ENCODE measurements around the gene AKNA. TPM values are rescaled to one million over a fixed set of nuclear protein-coding genes. Genes with fewer than 3 reads are reported as not detected.

Gene AKNA
- total and polyA plus RNA-seq, 2 experiments from 2014 or later: 6.6 to 13.8 TPM

- WGBS (ENCODE audit: low lambda C conversion rate, missing lambda C conversion rate): 93% methylated on average over 4 of the region's 4 CpGs
- Histone ChIP-seq H3K9me3 (ENCODE audit: low read depth) (peaks cover 1% of the 10 kb centered on the region), H3K4me1 (ENCODE audit: insufficient read depth) (no peaks in the 10 kb centered on the region), H3K27ac (no peak overlapping the region), H3K4me2 (no peak overlapping the region), H3K27me3 (no peaks in the 10 kb centered on the region), H2AFZ (no peak overlapping the region), H3K9me2 (replicated peaks; ENCODE audit: insufficient read depth) (no peaks in the 10 kb centered on the region), H3K36me3 (replicated peaks; ENCODE audit: insufficient read depth, low read depth) (peaks cover 2% of the 10 kb centered on the region), H4K20me1 (ENCODE audit: insufficient read depth, poor library complexity, severe bottlenecking) (no peaks in the 10 kb centered on the region), H3K79me2 (no peaks in the 10 kb centered on the region), H3K4me3 (no peak overlapping the region)
- TF ChIP-seq EZH2phosphoT487 (IDR thresholded peaks at IDR 0.05; ENCODE audit: low read depth, severe bottlenecking, unreplicated experiment): no peak
- DNase-seq (ENCODE audit: low spot score): no peak
Observed at GRCh38 chr9:114300153-114300845, 87.5 kb downstream of the AKNA start.

DNA sequence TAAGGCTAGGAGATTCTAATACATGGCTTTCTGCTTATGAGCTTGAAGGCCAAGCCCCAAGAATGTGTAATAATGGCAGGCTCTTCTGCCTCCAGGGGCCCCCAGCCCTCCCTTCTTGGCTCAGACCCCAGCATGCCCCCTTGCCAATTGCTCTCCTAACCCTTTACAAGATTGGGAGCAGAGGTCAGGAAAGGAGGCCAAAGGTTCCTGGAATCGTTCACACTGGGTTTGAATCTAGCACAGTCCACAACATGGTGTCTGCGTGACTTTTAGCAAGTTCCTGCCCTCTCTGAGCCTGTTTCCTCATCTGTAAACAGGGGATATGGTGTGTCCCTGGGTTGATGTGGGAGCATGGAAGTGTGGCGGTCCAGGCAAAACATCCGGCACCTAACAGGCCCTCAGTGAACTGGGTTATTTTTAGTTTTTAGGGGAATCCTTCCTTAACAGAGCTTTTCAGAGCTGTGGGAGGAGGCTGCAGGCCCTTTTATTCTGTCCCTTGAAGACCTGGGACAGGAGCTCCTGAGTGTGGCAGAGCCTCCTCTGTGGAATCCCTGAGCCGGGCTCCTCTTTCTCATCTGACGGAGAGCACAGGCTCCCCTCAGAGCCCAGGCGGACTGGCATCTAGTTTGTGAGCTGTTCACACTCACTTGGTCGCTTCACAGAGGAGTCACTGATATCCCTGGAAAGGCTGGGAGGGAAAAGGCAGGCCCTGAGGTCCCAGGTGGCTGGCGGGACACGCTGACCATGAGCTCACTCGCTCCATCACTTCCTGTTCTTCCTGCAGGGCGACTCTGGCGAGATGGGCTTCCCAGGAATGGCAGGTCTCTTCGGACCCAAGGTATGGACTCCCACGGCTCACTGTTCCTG lies 88.3 kb downstream of the AKNA start:
- Histone ChIP-seq H3K4me2 (no peak overlapping the region), H3K9me3 (ENCODE audit: low read depth) (peaks cover 8% of the 10 kb centered on the region), H3K27ac (no peak overlapping the region), H3K27me3 (no peaks in the 10 kb centered on the region), H3K79me2 (no peaks in the 10 kb centered on the region), H3K9me2 (replicated peaks; ENCODE audit: insufficient read depth) (no peaks in the 10 kb centered on the region), H3K4me3 (no peak overlapping the region), H4K20me1 (ENCODE audit: insufficient read depth, poor library complexity, severe bottlenecking) (no peaks in the 10 kb centered on the region), H3K4me1 (ENCODE audit: insufficient read depth) (no peaks in the 10 kb centered on the region), H3K36me3 (replicated peaks; ENCODE audit: insufficient read depth, low read depth) (peaks cover 10% of the 10 kb centered on the region), H2AFZ (no peak overlapping the region)
- 94% methylated on average over 15 of the region's 15 CpGs for WGBS (ENCODE audit: low lambda C conversion rate, missing lambda C conversion rate)
- TF ChIP-seq EZH2phosphoT487 (IDR thresholded peaks at IDR 0.05; ENCODE audit: low read depth, severe bottlenecking, unreplicated experiment) (no peak), EZH2 (IDR thresholded peaks at IDR 0.05; ENCODE audit: borderline replicate concordance) (no peak)
- TF ChIP-seq, protein P1, sequence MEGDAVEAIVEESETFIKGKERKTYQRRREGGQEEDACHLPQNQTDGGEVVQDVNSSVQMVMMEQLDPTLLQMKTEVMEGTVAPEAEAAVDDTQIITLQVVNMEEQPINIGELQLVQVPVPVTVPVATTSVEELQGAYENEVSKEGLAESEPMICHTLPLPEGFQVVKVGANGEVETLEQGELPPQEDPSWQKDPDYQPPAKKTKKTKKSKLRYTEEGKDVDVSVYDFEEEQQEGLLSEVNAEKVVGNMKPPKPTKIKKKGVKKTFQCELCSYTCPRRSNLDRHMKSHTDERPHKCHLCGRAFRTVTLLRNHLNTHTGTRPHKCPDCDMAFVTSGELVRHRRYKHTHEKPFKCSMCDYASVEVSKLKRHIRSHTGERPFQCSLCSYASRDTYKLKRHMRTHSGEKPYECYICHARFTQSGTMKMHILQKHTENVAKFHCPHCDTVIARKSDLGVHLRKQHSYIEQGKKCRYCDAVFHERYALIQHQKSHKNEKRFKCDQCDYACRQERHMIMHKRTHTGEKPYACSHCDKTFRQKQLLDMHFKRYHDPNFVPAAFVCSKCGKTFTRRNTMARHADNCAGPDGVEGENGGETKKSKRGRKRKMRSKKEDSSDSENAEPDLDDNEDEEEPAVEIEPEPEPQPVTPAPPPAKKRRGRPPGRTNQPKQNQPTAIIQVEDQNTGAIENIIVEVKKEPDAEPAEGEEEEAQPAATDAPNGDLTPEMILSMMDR (IDR thresholded peaks at IDR 0.05; ENCODE audit: poor library complexity): no peak
- no peak for DNase-seq (ENCODE audit: low spot score)

- H3K9me3 ChIP-seq (ENCODE audit: low read depth): peaks cover 8% of the 10 kb centered on the region
- no peak overlapping the region for H3K27ac ChIP-seq
- no peak for DNase-seq (ENCODE audit: low spot score)
- H3K4me1 ChIP-seq (ENCODE audit: insufficient read depth): no peaks in the 10 kb centered on the region
- H3K79me2 ChIP-seq: no peaks in the 10 kb centered on the region
- no peaks in the 10 kb centered on the region for H3K27me3 ChIP-seq
- 100% methylated on average over 1 of the region's 1 CpG for whole genome bisulfite sequencing (ENCODE audit: low lambda C conversion rate, missing lambda C conversion rate)
- TF ChIP-seq, protein P1 (IDR thresholded peaks at IDR 0.05; ENCODE audit: poor library complexity): no peak
- TF ChIP-seq EZH2 (IDR thresholded peaks at IDR 0.05; ENCODE audit: borderline replicate concordance) (no peak), EZH2phosphoT487 (IDR thresholded peaks at IDR 0.05; ENCODE audit: low read depth, severe bottlenecking, unreplicated experiment) (no peak)
- H3K9me2 ChIP-seq (replicated peaks; ENCODE audit: insufficient read depth): no peaks in the 10 kb centered on the region
- peaks cover 10% of the 10 kb centered on the region for H3K36me3 ChIP-seq (replicated peaks; ENCODE audit: insufficient read depth, low read depth)
- H2AFZ ChIP-seq: no peak overlapping the region
- H3K4me2 ChIP-seq: no peak overlapping the region
- no peak overlapping the region for H3K4me3 ChIP-seq
- no peaks in the 10 kb centered on the region for H4K20me1 ChIP-seq (ENCODE audit: insufficient read depth, poor library complexity, severe bottlenecking)
Observed at GRCh38 chr9:114296338-114296737, 91.4 kb downstream of the AKNA start.

GRCh38 chr9:114294664-114295063 lies 93.1 kb downstream of the AKNA start:
- no peaks in the 10 kb centered on the region for H3K9me2 ChIP-seq (replicated peaks; ENCODE audit: insufficient read depth)
- H2AFZ ChIP-seq: no peak overlapping the region
- no peaks in the 10 kb centered on the region for H3K79me2 ChIP-seq
- H3K27me3 ChIP-seq: no peaks in the 10 kb centered on the region
- no peak for DNase-seq (ENCODE audit: low spot score)
- H3K36me3 ChIP-seq (replicated peaks; ENCODE audit: insufficient read depth, low read depth): peaks cover 10% of the 10 kb centered on the region
- TF ChIP-seq, protein P1 (IDR thresholded peaks at IDR 0.05; ENCODE audit: poor library complexity): no peak
- no peak for TF ChIP-seq EZH2phosphoT487 (IDR thresholded peaks at IDR 0.05; ENCODE audit: low read depth, severe bottlenecking, unreplicated experiment)
- TF ChIP-seq EZH2 (IDR thresholded peaks at IDR 0.05; ENCODE audit: borderline replicate concordance): no peak
- H3K4me2 ChIP-seq: no peak overlapping the region
- H3K4me3 ChIP-seq: no peak overlapping the region
- no peaks in the 10 kb centered on the region for H3K4me1 ChIP-seq (ENCODE audit: insufficient read depth)
- no peaks in the 10 kb centered on the region for H4K20me1 ChIP-seq (ENCODE audit: insufficient read depth, poor library complexity, severe bottlenecking)
- H3K27ac ChIP-seq: no peak overlapping the region
- H3K9me3 ChIP-seq (ENCODE audit: low read depth): peaks cover 8% of the 10 kb centered on the region

Measured in hepatocyte (in vitro differentiated cells).